ENCODE data around the gene NDEL1. TPM values are rescaled to one million over a fixed set of nuclear protein-coding genes. Genes with fewer than 3 reads are reported as not detected.

The NDEL1 gene
- polyA plus RNA-seq, 1 donor: 41.9 TPM

DNA sequence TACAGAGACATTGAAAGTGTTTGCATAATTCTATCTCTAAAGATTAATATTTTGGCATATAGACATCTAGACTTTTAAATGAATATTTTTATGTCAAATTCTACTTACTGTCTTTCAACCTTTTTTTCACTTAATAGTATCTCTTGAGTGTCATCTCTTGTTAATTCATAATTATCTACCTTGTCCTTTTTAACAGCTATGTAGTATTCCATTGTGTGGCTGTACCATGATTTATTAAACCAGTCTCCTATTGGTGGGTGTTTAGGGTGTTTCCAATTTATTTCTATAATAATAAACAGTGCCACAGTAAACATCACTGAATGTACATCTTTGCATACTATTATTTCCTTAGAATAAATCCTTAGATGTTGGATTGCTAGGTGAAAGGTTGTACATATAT is 21.7 kb upstream of the NDEL1 start:
- no peak for DNase-seq

- DNase-seq: no peak
These were observed 17.9 kb upstream of the NDEL1 start for GRCh38 chr17:8417806-8418205.

- no peak for DNase-seq
These were observed 17.2 kb upstream of the NDEL1 start for GRCh38 chr17:8418471-8418870.

- DNase-seq: no peak
These were observed 16.4 kb upstream of the NDEL1 start for GRCh38 chr17:8419305-8419704.

DNA sequence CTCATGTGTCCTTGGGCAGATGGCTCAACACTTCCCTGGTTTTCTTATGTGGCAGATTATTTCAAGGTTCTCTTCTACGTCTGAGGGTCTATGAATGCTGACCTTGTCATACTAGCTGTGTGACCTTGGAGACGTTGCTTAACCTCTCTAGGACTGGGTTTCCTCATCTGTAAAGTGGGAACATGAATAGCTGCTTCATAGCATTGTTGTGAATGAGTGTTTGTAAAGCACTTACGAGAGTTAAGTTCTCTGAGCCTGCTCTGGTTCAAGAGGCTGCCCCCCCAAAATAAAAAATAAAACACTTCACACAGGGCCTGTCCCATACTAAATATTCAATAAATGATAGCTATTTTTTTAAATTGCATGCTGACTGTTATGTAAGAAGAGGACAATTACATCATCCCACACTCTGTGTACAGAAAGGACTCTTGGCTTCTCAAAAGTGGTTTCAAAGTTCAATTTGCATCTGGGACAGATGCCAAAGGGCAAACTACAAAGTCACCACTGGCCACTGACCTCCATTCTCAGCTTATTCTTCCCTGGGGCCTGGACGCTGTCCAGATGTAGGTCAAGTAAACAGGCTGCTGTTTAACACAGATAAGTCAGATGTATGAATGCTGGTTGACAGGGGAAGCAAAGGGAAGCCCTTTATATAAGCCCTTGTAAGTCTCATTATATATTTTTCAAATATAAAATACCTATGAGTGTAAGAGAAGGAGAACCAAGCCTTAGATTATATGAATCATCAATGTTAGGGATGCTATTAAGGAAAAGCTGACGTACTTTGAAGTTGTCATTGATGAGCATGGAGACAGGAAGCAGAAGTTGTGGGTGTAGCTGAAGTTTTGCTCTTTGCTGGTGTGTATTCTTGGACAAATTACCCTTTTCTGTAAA is 15.4 kb upstream of the NDEL1 start:
- peak; percentile 16 for DNase-seq

DNA sequence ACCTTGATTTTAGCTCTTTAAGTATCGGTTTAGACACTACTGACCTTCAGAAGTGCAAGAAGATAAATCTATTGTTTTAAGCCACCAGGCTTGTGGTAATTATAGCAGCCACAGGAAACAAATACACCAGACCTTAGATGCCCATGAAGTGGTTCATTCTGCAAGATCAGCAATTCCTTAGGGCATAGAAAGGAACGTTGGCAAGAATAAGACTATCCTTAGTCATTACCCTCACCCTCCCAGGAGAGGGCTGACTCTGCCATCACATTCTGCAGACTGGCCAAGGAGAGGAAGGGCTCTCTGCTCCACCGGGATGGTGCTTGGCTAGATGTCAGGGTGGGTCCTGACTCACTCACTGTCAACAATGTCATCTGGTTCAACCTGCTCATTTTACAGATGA is 14.1 kb upstream of the NDEL1 start:
- DNase-seq: no peak

DNA sequence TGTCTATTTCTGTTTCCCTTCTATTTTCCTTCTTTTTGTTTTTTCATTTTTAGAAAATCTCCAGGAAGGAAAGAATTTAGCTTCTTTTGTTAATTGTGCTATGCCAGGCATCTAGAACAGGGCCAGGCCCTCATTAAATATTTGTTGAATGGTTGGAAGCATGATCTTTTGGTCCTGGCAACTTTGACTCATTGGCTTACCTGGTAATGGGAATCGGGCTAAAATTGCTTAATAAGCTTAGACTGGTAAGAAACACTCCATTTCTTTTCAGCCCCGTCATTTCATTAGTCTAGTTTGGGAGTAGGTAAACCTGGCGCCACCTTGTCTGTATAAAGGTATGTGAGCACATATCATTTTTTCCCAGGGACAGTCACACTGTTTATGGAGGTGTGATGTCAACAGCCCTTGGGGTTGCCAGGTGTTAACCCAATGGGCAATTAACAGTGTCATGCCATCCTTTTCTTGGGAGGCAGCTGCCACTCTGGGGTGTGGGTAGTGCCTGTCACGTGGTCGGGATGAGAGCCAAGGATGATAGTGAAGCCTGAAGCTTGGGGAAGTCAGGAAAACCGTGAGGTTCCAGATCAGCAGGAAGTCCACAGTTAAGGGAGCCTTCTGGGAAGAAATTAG is 9.5 kb upstream of the NDEL1 start:
- DNase-seq: no peak

DNA sequence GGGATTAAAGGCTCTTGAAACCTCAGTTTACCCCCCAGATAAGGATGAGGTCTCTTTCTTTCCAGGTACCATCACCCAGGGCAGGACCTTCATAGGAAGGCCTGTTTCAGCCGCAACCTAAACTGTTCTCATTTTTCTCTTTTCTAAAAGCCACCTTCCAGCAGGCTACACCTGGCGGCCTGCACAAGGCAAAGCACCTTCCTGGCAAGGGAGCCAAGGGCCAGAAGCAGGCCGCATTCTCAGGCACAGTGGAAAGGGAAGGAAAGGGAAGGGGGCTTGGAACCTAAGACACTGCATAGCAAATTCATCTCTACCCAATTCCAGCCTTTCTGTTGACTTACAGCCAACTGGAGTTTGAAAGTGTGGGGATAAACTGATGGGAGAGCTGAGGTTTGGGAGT is 8.9 kb upstream of the NDEL1 start:
- DNase-seq: no peak

GRCh38 chr17:8430966-8431365 is 4.7 kb upstream of the NDEL1 start:
- DNase-seq: no peak

GRCh38 chr17:8436169-8436843 is 622 bp downstream of the NDEL1 start:
- DNase-seq: peak; percentile 64

- DNase-seq: no peak
These were observed 1.1 kb downstream of the NDEL1 start for GRCh38 chr17:8436844-8437171.

GRCh38 chr17:8438441-8438840 is 2.8 kb downstream of the NDEL1 start:
- no peak for DNase-seq

DNA sequence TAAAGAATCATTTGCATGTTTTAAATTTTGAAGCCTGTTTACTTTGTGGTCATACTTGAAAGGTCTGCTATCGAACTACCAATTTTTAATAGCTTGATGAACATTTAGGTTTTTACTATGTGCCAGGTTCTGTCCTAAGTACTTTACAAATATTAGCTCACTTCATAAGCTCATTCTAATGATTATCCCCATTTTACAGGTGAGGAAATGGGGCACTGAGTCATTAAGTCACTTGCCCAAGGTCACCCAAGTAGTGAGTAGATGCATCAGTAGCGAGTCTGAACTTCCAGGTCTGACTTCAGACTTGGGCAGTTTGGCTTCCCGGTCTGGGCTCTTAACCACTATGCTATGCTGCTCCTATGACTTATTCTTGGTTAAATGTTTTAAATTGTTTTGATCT is 4.0 kb downstream of the NDEL1 start:
- DNase-seq: no peak

DNA sequence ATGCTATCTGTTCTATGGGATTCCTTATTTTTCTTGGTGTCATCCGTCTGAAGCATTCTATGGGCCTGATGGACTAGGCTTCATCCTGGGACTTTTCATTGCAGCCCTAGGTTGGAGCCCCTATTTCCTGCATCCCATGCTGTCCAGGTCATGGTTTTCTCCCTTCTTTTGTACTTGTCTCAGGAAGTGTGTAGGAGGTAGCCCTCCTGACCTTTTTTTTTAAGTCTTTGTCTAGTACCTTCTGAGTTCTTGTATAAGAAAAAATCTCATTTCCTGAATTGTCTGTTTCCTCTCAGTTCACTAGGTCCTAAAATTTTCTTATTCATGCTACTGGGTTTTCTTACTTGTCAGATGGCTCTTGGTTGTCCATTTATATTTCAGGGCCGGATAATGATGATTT is 6.0 kb downstream of the NDEL1 start:
- DNase-seq: no peak

DNA sequence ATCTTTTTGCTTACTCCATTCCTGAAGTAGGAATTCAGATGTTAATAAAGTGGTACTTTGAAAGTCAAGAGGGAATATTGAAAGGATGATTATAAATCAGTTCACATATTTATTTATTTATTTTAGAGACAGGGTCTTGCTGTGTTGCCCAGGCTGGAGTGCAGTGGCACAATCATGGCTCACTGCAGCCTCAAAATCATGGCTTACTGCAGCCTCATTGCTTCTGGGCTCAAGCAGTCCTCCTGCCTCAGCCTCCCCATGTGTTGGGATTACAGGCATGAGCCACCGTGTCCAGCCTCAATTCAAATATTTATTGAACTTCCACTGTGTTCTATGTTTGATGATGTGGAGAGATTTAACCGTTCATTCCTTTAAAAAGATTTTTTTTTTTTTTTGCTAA is 6.6 kb downstream of the NDEL1 start:
- DNase-seq: no peak

DNA sequence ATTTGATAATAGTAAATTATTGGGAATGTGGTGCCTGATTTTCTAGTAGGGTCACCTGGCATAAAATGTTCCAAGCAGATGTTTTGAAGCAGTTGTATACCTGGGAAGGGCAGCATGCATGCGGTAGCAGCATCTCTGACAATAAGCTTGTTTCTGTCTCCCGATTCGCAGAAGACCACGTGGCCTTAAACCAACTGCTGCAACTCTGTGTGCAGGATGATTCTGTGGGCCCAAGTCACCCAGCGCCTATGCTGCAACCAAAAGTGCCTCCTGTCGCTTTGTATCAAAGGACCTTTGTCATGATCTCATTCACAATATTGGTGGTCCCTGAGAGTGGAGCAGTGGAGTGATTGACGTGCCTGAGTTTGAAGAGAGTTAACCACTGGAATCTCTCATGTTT is 8.1 kb downstream of the NDEL1 start:
- no peak for DNase-seq

GRCh38 chr17:8444494-8444893 is 8.8 kb downstream of the NDEL1 start:
- no peak for DNase-seq

DNA sequence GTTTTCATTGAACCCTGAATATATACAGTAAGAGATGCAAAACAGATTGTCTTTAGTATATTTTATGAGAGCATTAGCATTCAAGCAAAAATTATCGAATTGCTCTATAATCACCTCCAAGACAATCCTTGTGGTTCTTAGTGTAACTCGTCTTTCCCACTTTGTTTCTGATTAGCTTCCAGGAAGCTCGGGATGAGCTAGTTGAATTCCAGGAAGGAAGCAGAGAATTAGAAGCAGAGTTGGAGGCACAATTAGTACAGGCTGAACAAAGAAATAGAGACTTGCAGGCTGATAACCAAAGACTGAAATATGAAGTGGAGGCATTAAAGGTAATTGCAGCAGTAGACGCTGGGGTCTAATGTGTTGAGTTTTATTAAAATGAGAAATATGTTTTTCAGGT is 9.9 kb downstream of the NDEL1 start:
- no peak for DNase-seq

DNA sequence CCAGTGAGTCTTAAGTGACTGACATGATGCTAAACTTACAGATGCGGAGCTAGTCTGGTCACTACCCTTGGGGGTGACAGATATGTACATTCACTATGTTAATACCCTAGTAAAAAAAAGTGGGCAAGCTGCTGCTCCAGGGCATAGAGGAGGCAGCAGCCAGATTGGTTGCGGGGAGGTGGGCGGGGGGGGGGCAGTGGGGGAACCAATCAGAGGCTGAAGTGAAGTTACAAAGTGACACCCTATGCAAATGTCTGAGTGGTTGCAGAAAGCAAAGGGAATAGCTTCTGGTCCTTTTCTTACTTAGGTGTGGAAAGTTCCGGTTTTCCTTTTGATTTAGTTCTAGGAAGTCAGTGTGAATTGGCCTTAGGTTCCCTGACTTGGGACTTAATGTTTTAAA is 12.1 kb downstream of the NDEL1 start:
- no peak for DNase-seq

DNA sequence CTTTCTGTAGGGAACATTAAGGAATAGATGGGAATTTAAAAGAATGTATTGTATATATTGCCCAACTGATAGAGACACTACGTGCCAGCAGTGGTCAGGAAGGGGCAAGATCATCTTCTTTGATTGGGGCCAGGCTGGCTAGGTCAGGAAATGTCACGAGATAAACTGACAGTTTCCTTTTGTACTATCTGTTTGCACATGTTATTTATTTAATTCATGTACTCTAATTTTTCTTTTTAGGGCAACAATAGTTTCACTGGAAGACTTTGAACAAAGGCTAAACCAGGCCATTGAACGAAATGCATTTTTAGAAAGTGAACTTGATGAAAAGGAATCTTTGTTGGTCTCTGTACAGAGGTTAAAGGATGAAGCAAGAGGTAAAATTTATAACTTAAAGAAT is 12.6 kb downstream of the NDEL1 start:
- DNase-seq: no peak

DNA sequence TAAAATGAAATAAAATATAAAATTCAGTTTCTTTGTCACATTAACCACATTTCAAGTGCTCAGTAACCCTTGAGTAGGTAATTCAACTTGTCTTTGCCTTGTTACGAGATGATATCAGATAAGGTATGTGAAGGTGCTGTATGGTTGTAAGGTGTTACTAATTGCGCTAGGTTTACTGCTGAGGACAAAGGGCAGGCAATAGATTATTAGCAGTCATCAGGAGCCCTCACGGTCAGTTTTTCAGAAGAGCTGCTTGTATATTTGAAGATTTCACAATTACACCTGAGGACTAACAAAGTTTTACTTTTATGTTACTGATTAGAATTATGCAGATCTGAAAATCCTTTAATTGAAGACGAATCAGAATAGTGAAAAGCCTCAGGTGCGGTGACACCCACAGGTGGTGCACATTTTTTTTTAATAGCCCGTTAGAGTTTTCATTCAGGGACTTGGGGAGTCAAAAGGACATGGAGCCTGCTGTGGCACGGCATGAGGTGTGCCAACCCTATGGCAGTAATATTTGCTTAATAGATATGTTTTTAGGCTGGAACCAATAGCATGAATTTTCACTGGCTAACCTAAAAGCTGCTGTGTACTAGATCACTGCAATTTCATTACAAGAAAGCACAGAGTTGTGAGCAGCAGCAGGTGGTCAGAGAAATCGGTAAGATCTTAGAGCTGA is 16.4 kb downstream of the NDEL1 start:
- no peak for DNase-seq

DNA sequence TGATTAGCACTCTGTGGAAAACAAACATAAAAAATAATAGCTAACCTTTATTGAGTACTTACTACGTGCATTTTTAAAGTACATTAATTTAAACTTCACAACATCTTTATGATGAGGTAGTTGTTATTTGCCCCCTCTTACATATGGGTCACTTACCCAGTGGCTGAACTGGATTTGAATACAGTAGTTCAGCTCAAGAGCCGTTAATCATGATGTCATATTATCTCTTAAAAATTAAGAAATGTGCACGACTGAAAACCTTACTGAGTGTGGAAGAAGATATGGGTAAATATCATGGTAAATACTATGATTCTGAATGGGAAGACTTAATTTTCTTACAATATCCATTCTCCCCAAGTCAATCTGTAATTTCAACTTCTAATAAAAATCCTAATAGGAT is 17.6 kb downstream of the NDEL1 start:
- no peak for DNase-seq

- DNase-seq: no peak
These were observed 20.1 kb downstream of the NDEL1 start for GRCh38 chr17:8455665-8456209.
